Keratinocyte (primary cell): ENCODE results near the gene HSD17B14. TPM values are rescaled to one million over a fixed set of nuclear protein-coding genes. Genes with fewer than 3 reads are reported as not detected.

Experiments
- DNase-seq: peaks from one replicate; pipeline ENCODE4 v3.0.0-alpha.2; 2011; ENCODE audit warnings: low read depth, missing footprints, low spot score
- FAIRE-seq: peaks from 2 replicates; lab custom pipeline; 2011; peaks lifted over from hg19 to GRCh38; lab: Jason Lieb, UNC
- H2AFZ ChIP-seq: 2 replicates; pipeline ENCODE4 v1.6.0; 2012; ENCODE audit warnings: low read length, control low read depth, inconsistent platforms; ENCODE audit not compliant: control insufficient read depth
- H3K27ac ChIP-seq: 2 replicates; pipeline ENCODE4 v1.5.1; 2011; ENCODE audit warnings: low read length; ENCODE audit not compliant: control insufficient read depth, insufficient read depth
- H3K27me3 ChIP-seq: 3 replicates; pipeline ENCODE4 v1.6.0; 2011; ENCODE audit warnings: low read length; ENCODE audit not compliant: control insufficient read depth, insufficient read depth; ENCODE audit errors: extremely low read depth
- H3K36me3 ChIP-seq, 2 experiments: 2 replicates in 1 of 2; 3 replicates in 1 of 2; pipeline ENCODE4 v1.5.1; 2011; ENCODE audit warnings: low read length in 2 of 2, mild to moderate bottlenecking in 1 of 2; ENCODE audit not compliant: control insufficient read depth in 2 of 2, insufficient read depth in 2 of 2; ENCODE audit errors: extremely low read depth in 1 of 2
- H3K4me1 ChIP-seq: 3 replicates; pipeline ENCODE4 v1.5.1; 2011; ENCODE audit warnings: low read length; ENCODE audit not compliant: control insufficient read depth, insufficient read depth; ENCODE audit errors: extremely low read depth
- H3K4me2 ChIP-seq: 3 replicates; pipeline ENCODE4 v1.6.0; 2011; ENCODE audit warnings: low read depth, low read length; ENCODE audit not compliant: control insufficient read depth, insufficient read depth; ENCODE audit errors: extremely low read depth
- H3K4me3 ChIP-seq, 3 experiments: fragments of 200-600 bp in 1 of 3; sonication (generic) in 1 of 3; 2 replicates in 2 of 3; 3 replicates in 1 of 3; pipeline ENCODE4 v1.5.1; 2011 to 2016; ENCODE audit warnings: low read length in 3 of 3, mild to moderate bottlenecking in 3 of 3, control low read depth in 2 of 3, inconsistent platforms in 1 of 3, low read depth in 1 of 3, mixed read lengths in 1 of 3, mixed run types in 1 of 3, moderate library complexity in 1 of 3; ENCODE audit not compliant: control insufficient read depth in 2 of 3, insufficient read depth in 2 of 3; ENCODE audit errors: extremely low read depth in 1 of 3
- H3K79me2 ChIP-seq: 2 replicates; pipeline ENCODE4 v1.6.0; 2012; ENCODE audit warnings: low read length; ENCODE audit not compliant: control insufficient read depth, insufficient read depth
- H3K9ac ChIP-seq: 3 replicates; pipeline ENCODE4 v1.6.0; 2011; ENCODE audit warnings: low read length; ENCODE audit not compliant: control insufficient read depth, insufficient read depth; ENCODE audit errors: extremely low read depth
- H3K9me1 ChIP-seq: 3 replicates; pipeline ENCODE4 v1.6.0; 2011; ENCODE audit warnings: low read length; ENCODE audit not compliant: control insufficient read depth, insufficient read depth; ENCODE audit errors: extremely low read depth
- H3K9me3 ChIP-seq: 2 replicates; pipeline ENCODE4 v1.5.1; 2012; ENCODE audit warnings: low read depth, low read length; ENCODE audit not compliant: control insufficient read depth
- H4K20me1 ChIP-seq: 3 replicates; pipeline ENCODE4 v1.6.0; 2011; ENCODE audit warnings: low read length; ENCODE audit not compliant: control insufficient read depth, insufficient read depth; ENCODE audit errors: extremely low read depth
- EZH2 ChIP-seq: IDR thresholded peaks from one replicate; pipeline ENCODE4 v1.6.1; 2012; ENCODE audit warnings: inconsistent platforms, mild to moderate bottlenecking, low read length, moderate library complexity
- dilution Hi-C: fragments of 300-500 bp; cut with MboI; formaldehyde crosslinking; loops from one replicate; pipeline ENCODE4 v1.7.0; 2020; ENCODE audit warnings: low sequenced_read_pairs; ENCODE audit not compliant: extremely low pct_ligation_motif_present
- polyA plus RNA-seq, 5 experiments: library from polyadenylated mRNA; depleted of rRNA in 3 of 5; stranded (reverse) in 3 of 5; stranded (forward) in 1 of 5; unstranded in 1 of 5; fragments of >200 nt; gene quantifications; 1 replicate in 1 of 5; 2 replicates in 3 of 5; 3 replicates in 1 of 5; pipeline versions ENCODE4 v1.2.1 to v1.2.3, GENCODE V29; 2011 to 2012; ENCODE audit warnings: missing spikeins in 2 of 5, low read depth in 1 of 5, low replicate concordance in 1 of 5
- TF ChIP-seq, protein P1 (sequence below), 3 experiments: IDR thresholded peaks in 1 of 3; conservative IDR thresholded peaks in 1 of 3; optimal IDR thresholded peaks in 1 of 3; 2 replicates in 2 of 3; 3 replicates in 1 of 3; pipeline versions ENCODE3 to v1.5.1; 2011; ENCODE audit warnings: low read length in 3 of 3, mild to moderate bottlenecking in 3 of 3, moderate library complexity in 2 of 3, control low read depth in 1 of 3, inconsistent platforms in 1 of 3; ENCODE audit not compliant: insufficient read depth in 2 of 3; ENCODE audit errors: extremely low read depth in 1 of 3

HSD17B14 gene
- polyA plus RNA-seq, 1 donor (not counting 4 experiments of a cell fraction or from before 2014, with no cell fraction given), result 0.92 TPM

DNA sequence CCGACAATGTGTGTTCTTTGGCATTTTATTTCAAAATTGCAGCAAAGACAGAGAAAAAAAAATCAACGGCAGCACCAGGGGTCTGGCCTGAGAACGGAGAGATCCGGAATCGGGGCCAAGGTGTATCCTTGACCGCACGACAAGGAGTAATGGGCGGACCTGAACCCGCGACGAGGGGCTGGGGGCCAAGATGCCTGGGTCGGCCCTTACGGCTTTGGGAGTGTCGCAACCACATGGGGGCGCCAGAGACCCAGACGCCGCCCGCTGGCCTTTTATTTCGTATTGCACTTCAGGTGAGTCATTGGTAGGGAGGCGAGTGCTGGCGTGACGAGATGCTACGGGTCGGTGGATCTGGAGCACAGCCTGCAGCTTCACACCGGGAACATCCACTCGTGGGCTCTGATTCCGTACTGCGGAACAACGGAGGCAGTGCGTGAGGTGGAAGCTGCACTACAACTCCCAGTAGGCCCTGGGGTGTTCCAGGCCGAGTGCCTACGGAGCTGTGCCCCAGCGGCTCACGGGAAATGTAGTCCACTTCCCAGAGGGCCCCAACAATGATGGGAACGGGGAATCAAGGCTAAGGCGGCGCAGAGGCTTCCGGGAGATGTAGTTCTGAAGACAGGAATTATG lies 41.1 kb downstream of the HSD17B14 start:
- H3K27ac ChIP-seq, result peak overlapping the region; percentile 76
- H3K36me3 ChIP-seq, result no peaks in the 10 kb centered on the region
- peaks cover 15% of the 10 kb centered on the region for H3K4me1 ChIP-seq
- peak overlapping the region; percentile 96 for H3K4me2 ChIP-seq
- no peaks in the 10 kb centered on the region for H3K79me2 ChIP-seq
- dilution Hi-C loops, result loop anchor here (5.0 kb wide), 1 partner anchor 57 kb away; no protein-coding TSS in a partner anchor
- no peaks in the 10 kb centered on the region for H4K20me1 ChIP-seq
- TF ChIP-seq, protein P1, sequence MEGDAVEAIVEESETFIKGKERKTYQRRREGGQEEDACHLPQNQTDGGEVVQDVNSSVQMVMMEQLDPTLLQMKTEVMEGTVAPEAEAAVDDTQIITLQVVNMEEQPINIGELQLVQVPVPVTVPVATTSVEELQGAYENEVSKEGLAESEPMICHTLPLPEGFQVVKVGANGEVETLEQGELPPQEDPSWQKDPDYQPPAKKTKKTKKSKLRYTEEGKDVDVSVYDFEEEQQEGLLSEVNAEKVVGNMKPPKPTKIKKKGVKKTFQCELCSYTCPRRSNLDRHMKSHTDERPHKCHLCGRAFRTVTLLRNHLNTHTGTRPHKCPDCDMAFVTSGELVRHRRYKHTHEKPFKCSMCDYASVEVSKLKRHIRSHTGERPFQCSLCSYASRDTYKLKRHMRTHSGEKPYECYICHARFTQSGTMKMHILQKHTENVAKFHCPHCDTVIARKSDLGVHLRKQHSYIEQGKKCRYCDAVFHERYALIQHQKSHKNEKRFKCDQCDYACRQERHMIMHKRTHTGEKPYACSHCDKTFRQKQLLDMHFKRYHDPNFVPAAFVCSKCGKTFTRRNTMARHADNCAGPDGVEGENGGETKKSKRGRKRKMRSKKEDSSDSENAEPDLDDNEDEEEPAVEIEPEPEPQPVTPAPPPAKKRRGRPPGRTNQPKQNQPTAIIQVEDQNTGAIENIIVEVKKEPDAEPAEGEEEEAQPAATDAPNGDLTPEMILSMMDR (optimal IDR thresholded peaks at IDR 0.05 in 1 of 3, IDR thresholded peaks at IDR 0.05 in 1 of 3, conservative IDR thresholded peaks at IDR 0.05 in 1 of 3; ENCODE audit: extremely low read depth in 1 of 3, insufficient read depth in 2 of 3, low read length in 3 of 3), result peak; percentile 78 to 98 (median 94)
- no peak for TF ChIP-seq EZH2
- H3K4me3 ChIP-seq, result peak overlapping the region; percentile 24 to 65 (median 54)
- no peaks in the 10 kb centered on the region for H3K9me1 ChIP-seq
- FAIRE-seq, result peak; percentile 96
- H3K9ac ChIP-seq, result peak overlapping the region; percentile 78
- H3K9me3 ChIP-seq, result no peaks in the 10 kb centered on the region
- no peaks in the 10 kb centered on the region for H3K27me3 ChIP-seq
- peak; percentile 56 for DNase-seq
- peak overlapping the region; percentile 95 for H2AFZ ChIP-seq

DNA sequence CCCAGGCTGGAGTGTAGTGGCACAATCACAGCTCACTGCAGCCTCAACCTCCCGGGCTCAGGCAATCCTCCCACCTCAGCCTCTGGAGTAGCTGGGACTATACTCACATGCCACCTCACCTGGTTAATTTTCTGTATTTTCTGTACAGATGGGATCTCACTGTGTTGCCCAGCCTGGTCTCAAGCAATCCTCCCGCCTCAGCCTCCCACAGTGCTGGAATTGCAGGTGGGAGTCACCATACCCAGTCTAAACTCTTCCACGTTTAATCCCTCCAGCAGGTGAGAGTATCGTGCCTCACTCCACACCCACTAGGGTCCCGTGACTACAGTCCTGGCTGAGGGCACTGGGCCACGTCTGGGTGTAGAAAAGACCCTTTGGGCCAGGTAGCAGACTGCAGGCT lies 42.0 kb downstream of the HSD17B14 start:
- Histone ChIP-seq H3K4me1 (peaks cover 11% of the 10 kb centered on the region), H4K20me1 (no peaks in the 10 kb centered on the region), H3K27ac (no peak overlapping the region), H3K9me1 (no peaks in the 10 kb centered on the region), H3K4me3 (no peak overlapping the region), H3K9ac (no peak overlapping the region), H3K79me2 (no peaks in the 10 kb centered on the region), H3K36me3 (no peaks in the 10 kb centered on the region), H3K4me2 (no peak overlapping the region), H3K27me3 (no peaks in the 10 kb centered on the region), H2AFZ (no peak overlapping the region), H3K9me3 (no peaks in the 10 kb centered on the region)
- dilution Hi-C loops, result no loop called here
- no peak for DNase-seq
- no peak for FAIRE-seq
- TF ChIP-seq, protein P1 (optimal IDR thresholded peaks at IDR 0.05 in 1 of 3, IDR thresholded peaks at IDR 0.05 in 1 of 3, conservative IDR thresholded peaks at IDR 0.05 in 1 of 3; ENCODE audit: extremely low read depth in 1 of 3, insufficient read depth in 2 of 3, low read length in 3 of 3), result no peak
- TF ChIP-seq EZH2, result no peak
